GM23338 (cell line): ENCODE data around the gene FNDC3B. TPM values are rescaled to one million over a fixed set of nuclear protein-coding genes. Genes with fewer than 3 reads are reported as not detected.

Experiments
- ATAC-seq: fragments of 200-7000 bp; cut with Tn5 transposase; 3 replicates; pipeline ENCODE4 v1.9.1; 2020
- DNase-seq: peaks from one replicate; pipeline ENCODE4 v3.0.0-alpha.2; 2015; ENCODE audit warnings: low spot score
- H2AFZ ChIP-seq: fragments of 200-600 bp; sonication (generic); 2 replicates; pipeline ENCODE4 v1.8.0; 2016; ENCODE audit warnings: antibody characterized with exemption, mild to moderate bottlenecking, moderate library complexity
- H3F3A ChIP-seq: fragments of 200-600 bp; sonication (generic); replicated peaks from 2 replicates; pipeline ENCODE4 v1.8.0; 2017; ENCODE audit warnings: antibody characterized with exemption, mixed run types, low read depth
- H3K27ac ChIP-seq: fragments of 200-600 bp; sonication (generic); 2 replicates; pipeline ENCODE4 v1.6.1; 2016; ENCODE audit warnings: low read depth
- H3K27me3 ChIP-seq: fragments of 200-600 bp; sonication (generic); 2 replicates; pipeline ENCODE4 v1.8.0; 2016; ENCODE audit warnings: mild to moderate bottlenecking, mixed run types, moderate library complexity; ENCODE audit not compliant: insufficient read depth
- H3K36me3 ChIP-seq: fragments of 200-600 bp; sonication (generic); 2 replicates; pipeline ENCODE4 v1.8.0; 2016; ENCODE audit warnings: mild to moderate bottlenecking; ENCODE audit not compliant: insufficient read depth
- H3K4me1 ChIP-seq: fragments of 200-600 bp; sonication (generic); 2 replicates; pipeline ENCODE4 v1.8.0; 2016; ENCODE audit warnings: mild to moderate bottlenecking, moderate library complexity; ENCODE audit not compliant: insufficient read depth
- H3K4me2 ChIP-seq: fragments of 200-600 bp; sonication (generic); 2 replicates; pipeline ENCODE4 v1.7.1; 2017; ENCODE audit warnings: mixed run types
- H3K4me3 ChIP-seq: fragments of 200-600 bp; sonication (generic); 2 replicates; pipeline ENCODE4 v1.6.1; 2016; ENCODE audit warnings: mixed run types
- H3K79me2 ChIP-seq: fragments of 200-600 bp; sonication (generic); replicated peaks from 2 replicates; pipeline ENCODE4 v1.8.0; 2017; ENCODE audit warnings: mild to moderate bottlenecking; ENCODE audit not compliant: insufficient read depth
- H3K9me2 ChIP-seq: fragments of 200-600 bp; sonication (generic); 2 replicates; pipeline ENCODE4 v1.8.0; 2017; ENCODE audit not compliant: insufficient read depth
- H4K20me1 ChIP-seq: fragments of 200-600 bp; sonication (generic); replicated peaks from 2 replicates; pipeline ENCODE4 v1.8.0; 2017; ENCODE audit warnings: mild to moderate bottlenecking; ENCODE audit not compliant: insufficient read depth
- H3K27ac Mint-ChIP-seq: 2 replicates; pipeline ENCODE4 v1.8.0; 2020; ENCODE audit warnings: inconsistent platforms, mild to moderate bottlenecking, moderate library complexity, mixed read lengths
- H3K27me3 Mint-ChIP-seq: 3 replicates; pipeline ENCODE4 v1.8.0; 2022; ENCODE audit warnings: low read depth, mild to moderate bottlenecking, moderate library complexity, mixed read lengths, inconsistent platforms; ENCODE audit not compliant: insufficient read depth, poor library complexity
- H3K36me3 Mint-ChIP-seq: 3 replicates; pipeline ENCODE4 v1.8.0; 2021; ENCODE audit warnings: low read depth, mild to moderate bottlenecking, inconsistent platforms, moderate library complexity, mixed read lengths
- H3K4me1 Mint-ChIP-seq: 3 replicates; pipeline ENCODE4 v1.8.0; 2020; ENCODE audit warnings: mild to moderate bottlenecking, inconsistent platforms, mixed read lengths
- H3K4me3 Mint-ChIP-seq: 3 replicates; pipeline ENCODE4 v1.8.0; 2021; ENCODE audit warnings: moderate library complexity, mild to moderate bottlenecking, inconsistent platforms, mixed read lengths
- H3K9me3 Mint-ChIP-seq: 3 replicates; pipeline ENCODE4 v1.8.0; 2020; ENCODE audit warnings: moderate library complexity, mild to moderate bottlenecking, inconsistent platforms, mixed read lengths
- CREB1 ChIP-seq: fragments of 250-450 bp; sonication (Bioruptor Pico); IDR thresholded peaks from 2 replicates; pipeline ENCODE4 v1.5.0; 2020; ENCODE audit warnings: low read depth, mild to moderate bottlenecking, moderate library complexity
- POLR2AphosphoS5 ChIP-seq: IDR thresholded peaks from 2 replicates; pipeline ENCODE4 v1.6.1; 2016; ENCODE audit warnings: antibody characterized with exemption, low read depth
- STAT1 ChIP-seq: IDR thresholded peaks from one replicate; pipeline ENCODE4 v1.6.1; 2016; ENCODE audit warnings: antibody characterized with exemption; ENCODE audit not compliant: unreplicated experiment
- ZNF331 ChIP-seq: fragments of 250-450 bp; sonication (Bioruptor Pico); IDR thresholded peaks from 2 replicates; pipeline ENCODE4 v1.5.0; 2020; ENCODE audit warnings: low read depth, mild to moderate bottlenecking, moderate library complexity
- polyA plus RNA-seq: library from polyadenylated mRNA; unstranded; fragments of >200 nt; fragmentation: Nextera tagmentation; extraction: Ambion mirVana; gene quantifications from 2 replicates; pipeline ENCODE4 v1.2.1, GENCODE V29; 2016
- total RNA-seq: library from RNA; depleted of rRNA; stranded (reverse); fragments of >200 nt; shearing (Covaris generic); gene quantifications from 2 replicates; pipeline ENCODE4 v1.2.3, GENCODE V29; 2014
- TF ChIP-seq, protein P1 (sequence below): IDR thresholded peaks from one replicate; pipeline ENCODE4 v1.6.1; 2018; ENCODE audit warnings: antibody characterized with exemption; ENCODE audit not compliant: unreplicated experiment
- TF ChIP-seq, protein P2 (sequence below): IDR thresholded peaks from 2 replicates; pipeline ENCODE4 v1.6.1; 2016; ENCODE audit warnings: antibody characterized with exemption
- TF ChIP-seq, protein P3 (sequence below): fragments of 250-450 bp; sonication (Bioruptor Pico); IDR thresholded peaks from 2 replicates; pipeline ENCODE4 v1.5.0; 2020; ENCODE audit warnings: mild to moderate bottlenecking, moderate library complexity

FNDC3B gene
- total and polyA plus RNA-seq, 2 experiments from 2014 or later, result 19.1 to 55.4 TPM

DNA sequence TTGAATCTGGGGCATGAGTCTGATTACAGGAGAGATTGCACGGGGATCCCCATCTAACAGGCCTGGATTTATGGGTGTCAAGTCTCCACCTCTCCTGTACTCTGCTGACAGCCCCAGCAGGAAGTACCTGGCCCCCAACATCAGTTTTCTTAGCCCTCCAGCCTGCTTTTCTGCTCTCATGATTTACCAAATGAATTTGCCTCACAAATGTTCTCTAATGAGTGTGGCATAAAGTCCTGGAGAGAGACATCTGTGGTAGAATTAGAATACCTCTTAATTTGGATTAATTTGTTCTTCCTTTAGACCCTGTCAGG, 60.1 kb downstream of the FNDC3B start:
- Histone ChIP-seq H3K4me1 (peaks cover 71% of the 10 kb centered on the region), H3K79me2 (peaks cover 94% of the 10 kb centered on the region)

More for the DNA sequence above, 60.1 kb downstream of the FNDC3B start:
- Histone ChIP-seq H3K36me3 (no peaks in the 10 kb centered on the region), H3K4me2 (peak overlapping the region; percentile 39), H3K9me2 (no peaks in the 10 kb centered on the region), H3K4me3 (no peak overlapping the region), H3F3A (no peaks in the 10 kb centered on the region), H3K27ac (peak overlapping the region; percentile 8; the same call in 1 of the 2 replicates), H2AFZ (no peak overlapping the region), H3K27me3 (no peaks in the 10 kb centered on the region), H4K20me1 (0 out of 2 replicates have a peak, but pooled peaks cover 4% of the 10 kb centered on the region)
- no peak for DNase-seq
- Mint-ChIP-seq H3K9me3 (no peaks in the 10 kb centered on the region), H3K4me3 (peak overlapping the region; percentile 10; the same call in 2 of the 3 replicates), H3K27me3 (no peaks in the 10 kb centered on the region), H3K4me1 (peaks cover 85% of the 10 kb centered on the region), H3K27ac (peak overlapping the region; percentile 91), H3K36me3 (no peaks in the 10 kb centered on the region)
- ATAC-seq, result no peak; the same call in 2 of the 3 replicates
- no peak for TF ChIP-seq POLR2AphosphoS5
- TF ChIP-seq STAT1, result no peak
- TF ChIP-seq CREB1 (CRISPR knock-in tag), result no peak
- TF ChIP-seq, protein P1, sequence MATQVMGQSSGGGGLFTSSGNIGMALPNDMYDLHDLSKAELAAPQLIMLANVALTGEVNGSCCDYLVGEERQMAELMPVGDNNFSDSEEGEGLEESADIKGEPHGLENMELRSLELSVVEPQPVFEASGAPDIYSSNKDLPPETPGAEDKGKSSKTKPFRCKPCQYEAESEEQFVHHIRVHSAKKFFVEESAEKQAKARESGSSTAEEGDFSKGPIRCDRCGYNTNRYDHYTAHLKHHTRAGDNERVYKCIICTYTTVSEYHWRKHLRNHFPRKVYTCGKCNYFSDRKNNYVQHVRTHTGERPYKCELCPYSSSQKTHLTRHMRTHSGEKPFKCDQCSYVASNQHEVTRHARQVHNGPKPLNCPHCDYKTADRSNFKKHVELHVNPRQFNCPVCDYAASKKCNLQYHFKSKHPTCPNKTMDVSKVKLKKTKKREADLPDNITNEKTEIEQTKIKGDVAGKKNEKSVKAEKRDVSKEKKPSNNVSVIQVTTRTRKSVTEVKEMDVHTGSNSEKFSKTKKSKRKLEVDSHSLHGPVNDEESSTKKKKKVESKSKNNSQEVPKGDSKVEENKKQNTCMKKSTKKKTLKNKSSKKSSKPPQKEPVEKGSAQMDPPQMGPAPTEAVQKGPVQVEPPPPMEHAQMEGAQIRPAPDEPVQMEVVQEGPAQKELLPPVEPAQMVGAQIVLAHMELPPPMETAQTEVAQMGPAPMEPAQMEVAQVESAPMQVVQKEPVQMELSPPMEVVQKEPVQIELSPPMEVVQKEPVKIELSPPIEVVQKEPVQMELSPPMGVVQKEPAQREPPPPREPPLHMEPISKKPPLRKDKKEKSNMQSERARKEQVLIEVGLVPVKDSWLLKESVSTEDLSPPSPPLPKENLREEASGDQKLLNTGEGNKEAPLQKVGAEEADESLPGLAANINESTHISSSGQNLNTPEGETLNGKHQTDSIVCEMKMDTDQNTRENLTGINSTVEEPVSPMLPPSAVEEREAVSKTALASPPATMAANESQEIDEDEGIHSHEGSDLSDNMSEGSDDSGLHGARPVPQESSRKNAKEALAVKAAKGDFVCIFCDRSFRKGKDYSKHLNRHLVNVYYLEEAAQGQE, result no peak
- TF ChIP-seq, protein P2, sequence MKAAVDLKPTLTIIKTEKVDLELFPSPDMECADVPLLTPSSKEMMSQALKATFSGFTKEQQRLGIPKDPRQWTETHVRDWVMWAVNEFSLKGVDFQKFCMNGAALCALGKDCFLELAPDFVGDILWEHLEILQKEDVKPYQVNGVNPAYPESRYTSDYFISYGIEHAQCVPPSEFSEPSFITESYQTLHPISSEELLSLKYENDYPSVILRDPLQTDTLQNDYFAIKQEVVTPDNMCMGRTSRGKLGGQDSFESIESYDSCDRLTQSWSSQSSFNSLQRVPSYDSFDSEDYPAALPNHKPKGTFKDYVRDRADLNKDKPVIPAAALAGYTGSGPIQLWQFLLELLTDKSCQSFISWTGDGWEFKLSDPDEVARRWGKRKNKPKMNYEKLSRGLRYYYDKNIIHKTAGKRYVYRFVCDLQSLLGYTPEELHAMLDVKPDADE, result no peak
- no peak for TF ChIP-seq ZNF331 (CRISPR knock-in tag)
- TF ChIP-seq, protein P3, sequence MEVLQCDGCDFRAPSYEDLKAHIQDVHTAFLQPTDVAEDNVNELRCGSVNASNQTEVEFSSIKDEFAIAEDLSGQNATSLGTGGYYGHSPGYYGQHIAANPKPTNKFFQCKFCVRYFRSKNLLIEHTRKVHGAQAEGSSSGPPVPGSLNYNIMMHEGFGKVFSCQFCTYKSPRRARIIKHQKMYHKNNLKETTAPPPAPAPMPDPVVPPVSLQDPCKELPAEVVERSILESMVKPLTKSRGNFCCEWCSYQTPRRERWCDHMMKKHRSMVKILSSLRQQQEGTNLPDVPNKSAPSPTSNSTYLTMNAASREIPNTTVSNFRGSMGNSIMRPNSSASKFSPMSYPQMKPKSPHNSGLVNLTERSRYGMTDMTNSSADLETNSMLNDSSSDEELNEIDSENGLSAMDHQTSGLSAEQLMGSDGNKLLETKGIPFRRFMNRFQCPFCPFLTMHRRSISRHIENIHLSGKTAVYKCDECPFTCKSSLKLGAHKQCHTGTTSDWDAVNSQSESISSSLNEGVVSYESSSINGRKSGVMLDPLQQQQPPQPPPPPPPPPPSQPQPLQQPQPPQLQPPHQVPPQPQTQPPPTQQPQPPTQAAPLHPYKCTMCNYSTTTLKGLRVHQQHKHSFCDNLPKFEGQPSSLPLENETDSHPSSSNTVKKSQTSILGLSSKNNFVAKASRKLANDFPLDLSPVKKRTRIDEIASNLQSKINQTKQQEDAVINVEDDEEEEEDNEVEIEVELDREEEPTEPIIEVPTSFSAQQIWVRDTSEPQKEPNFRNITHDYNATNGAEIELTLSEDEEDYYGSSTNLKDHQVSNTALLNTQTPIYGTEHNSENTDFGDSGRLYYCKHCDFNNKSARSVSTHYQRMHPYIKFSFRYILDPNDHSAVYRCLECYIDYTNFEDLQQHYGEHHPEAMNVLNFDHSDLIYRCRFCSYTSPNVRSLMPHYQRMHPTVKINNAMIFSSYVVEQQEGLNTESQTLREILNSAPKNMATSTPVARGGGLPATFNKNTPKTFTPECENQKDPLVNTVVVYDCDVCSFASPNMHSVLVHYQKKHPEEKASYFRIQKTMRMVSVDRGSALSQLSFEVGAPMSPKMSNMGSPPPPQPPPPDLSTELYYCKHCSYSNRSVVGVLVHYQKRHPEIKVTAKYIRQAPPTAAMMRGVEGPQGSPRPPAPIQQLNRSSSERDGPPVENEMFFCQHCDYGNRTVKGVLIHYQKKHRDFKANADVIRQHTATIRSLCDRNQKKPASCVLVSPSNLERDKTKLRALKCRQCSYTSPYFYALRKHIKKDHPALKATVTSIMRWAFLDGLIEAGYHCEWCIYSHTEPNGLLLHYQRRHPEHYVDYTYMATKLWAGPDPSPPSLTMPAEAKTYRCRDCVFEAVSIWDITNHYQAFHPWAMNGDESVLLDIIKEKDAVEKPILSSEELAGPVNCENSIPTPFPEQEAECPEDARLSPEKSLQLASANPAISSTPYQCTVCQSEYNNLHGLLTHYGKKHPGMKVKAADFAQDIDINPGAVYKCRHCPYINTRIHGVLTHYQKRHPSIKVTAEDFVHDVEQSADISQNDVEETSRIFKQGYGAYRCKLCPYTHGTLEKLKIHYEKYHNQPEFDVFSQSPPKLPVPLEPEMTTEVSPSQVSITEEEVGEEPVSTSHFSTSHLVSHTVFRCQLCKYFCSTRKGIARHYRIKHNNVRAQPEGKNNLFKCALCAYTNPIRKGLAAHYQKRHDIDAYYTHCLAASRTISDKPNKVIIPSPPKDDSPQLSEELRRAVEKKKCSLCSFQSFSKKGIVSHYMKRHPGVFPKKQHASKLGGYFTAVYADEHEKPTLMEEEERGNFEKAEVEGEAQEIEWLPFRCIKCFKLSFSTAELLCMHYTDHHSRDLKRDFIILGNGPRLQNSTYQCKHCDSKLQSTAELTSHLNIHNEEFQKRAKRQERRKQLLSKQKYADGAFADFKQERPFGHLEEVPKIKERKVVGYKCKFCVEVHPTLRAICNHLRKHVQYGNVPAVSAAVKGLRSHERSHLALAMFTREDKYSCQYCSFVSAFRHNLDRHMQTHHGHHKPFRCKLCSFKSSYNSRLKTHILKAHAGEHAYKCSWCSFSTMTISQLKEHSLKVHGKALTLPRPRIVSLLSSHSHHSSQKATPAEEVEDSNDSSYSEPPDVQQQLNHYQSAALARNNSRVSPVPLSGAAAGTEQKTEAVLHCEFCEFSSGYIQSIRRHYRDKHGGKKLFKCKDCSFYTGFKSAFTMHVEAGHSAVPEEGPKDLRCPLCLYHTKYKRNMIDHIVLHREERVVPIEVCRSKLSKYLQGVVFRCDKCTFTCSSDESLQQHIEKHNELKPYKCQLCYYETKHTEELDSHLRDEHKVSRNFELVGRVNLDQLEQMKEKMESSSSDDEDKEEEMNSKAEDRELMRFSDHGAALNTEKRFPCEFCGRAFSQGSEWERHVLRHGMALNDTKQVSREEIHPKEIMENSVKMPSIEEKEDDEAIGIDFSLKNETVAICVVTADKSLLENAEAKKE (CRISPR knock-in tag), result no peak
